ENCODE results near the gene AFAP1. TPM values are rescaled to one million over a fixed set of nuclear protein-coding genes. Genes with fewer than 3 reads are reported as not detected.

Gene AFAP1
- total and polyA plus RNA-seq, 2 of the 8 experiments (the other 6 are each of a cell fraction or from before 2014, with no cell fraction given), result 3.6 to 18.2 TPM

GRCh38 chr4:7877176-7877575 is 62.5 kb downstream of the AFAP1 start (continued):
- TF ChIP-seq RXRA (IDR thresholded peaks at IDR 0.05; ENCODE audit: insufficient read depth, low read depth, low read length), result no peak

All from H1 (cell line).